IPS-15b (cell line): Measurements from ENCODE around the gene PROM1.
A peak's percentile ranks its signal among the peaks of the same experiment; 100 is the strongest.

Experiments
- H3K27me3 ChIP-seq: one replicate; pipeline ENCODE4 v1.6.1; 2013; ENCODE audit warnings: low read length; ENCODE audit not compliant: control insufficient read depth, insufficient read depth
- H3K36me3 ChIP-seq: one replicate; pipeline ENCODE4 v1.6.1; 2013; ENCODE audit warnings: low read length; ENCODE audit not compliant: control insufficient read depth, insufficient read depth
- H3K4me1 ChIP-seq: one replicate; pipeline ENCODE4 v1.6.1; 2013; ENCODE audit warnings: mild to moderate bottlenecking, low read length; ENCODE audit not compliant: control insufficient read depth, insufficient read depth
- H3K4me3 ChIP-seq: one replicate; pipeline ENCODE4 v1.5.1; 2013; ENCODE audit warnings: low read depth, low read length
- H3K9ac ChIP-seq: one replicate; pipeline ENCODE4 v1.6.1; 2013; ENCODE audit warnings: low read depth, mild to moderate bottlenecking, low read length
- H3K9me3 ChIP-seq: one replicate; pipeline ENCODE4 v1.6.1; 2013; ENCODE audit warnings: mild to moderate bottlenecking, low read length; ENCODE audit not compliant: control insufficient read depth, insufficient read depth

Gene PROM1

DNA sequence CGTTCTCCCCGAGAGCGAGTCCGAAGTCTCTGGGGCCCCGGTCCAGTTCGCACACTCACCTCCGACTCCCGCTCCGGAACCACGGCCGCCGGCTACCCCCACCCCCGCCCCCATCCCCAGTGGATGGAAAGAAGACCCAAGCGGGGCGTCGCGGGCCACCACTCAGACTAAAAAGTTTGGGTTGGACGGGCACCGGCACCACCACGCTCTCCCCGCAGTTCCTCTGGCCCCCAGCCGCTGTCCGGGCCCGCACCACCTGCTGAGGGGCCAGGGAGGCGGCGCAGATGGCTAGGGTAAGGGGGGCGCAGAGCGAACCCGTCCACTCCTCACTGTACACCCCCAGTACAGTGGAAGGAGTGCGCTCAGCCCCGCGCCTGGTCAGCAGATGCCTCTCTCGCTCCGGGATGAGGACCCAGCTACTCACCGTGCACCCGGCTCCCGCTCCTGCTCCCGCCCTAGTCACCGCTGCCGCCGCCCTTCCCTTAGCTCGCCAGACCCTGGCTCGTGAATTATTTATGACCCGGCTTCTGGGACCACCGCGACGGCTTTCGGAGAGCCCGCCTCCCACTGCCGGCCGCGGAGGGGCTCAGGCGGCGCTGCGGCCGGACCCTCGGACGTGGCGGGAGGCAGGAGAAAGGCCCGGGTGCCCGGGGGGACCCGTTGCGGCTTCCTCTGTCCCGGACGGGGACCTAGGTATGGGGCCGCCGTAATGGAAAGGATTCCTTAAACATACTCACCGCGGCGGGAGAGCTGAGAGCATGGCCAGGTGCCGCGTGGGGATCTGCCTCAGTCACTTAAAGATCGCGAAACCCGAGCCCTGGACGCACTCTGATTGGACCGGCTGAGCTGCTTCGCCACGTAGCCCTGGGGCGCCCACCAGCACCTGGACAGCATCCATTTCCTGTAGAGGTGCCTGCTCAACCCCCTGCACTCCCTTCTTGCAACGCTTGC is at the start of gene PROM1:
TSS of gene PROM1 (minus strand) at position 783 of the 951 bp plus-strand sequence. CDS start 8,117 bp downstream, outside the sequence.
- H3K4me1 ChIP-seq, result peaks cover 3% of the 10 kb centered on the region
- peaks cover 47% of the 10 kb centered on the region for H3K27me3 ChIP-seq
- H3K9ac ChIP-seq, result peak within 1 kb of the TSS; percentile 82
- no peaks in the 10 kb centered on the region for H3K9me3 ChIP-seq
- H3K36me3 ChIP-seq, result no peaks in the 10 kb centered on the region
- H3K4me3 ChIP-seq, result peak within 1 kb of the TSS; percentile 87

DNA sequence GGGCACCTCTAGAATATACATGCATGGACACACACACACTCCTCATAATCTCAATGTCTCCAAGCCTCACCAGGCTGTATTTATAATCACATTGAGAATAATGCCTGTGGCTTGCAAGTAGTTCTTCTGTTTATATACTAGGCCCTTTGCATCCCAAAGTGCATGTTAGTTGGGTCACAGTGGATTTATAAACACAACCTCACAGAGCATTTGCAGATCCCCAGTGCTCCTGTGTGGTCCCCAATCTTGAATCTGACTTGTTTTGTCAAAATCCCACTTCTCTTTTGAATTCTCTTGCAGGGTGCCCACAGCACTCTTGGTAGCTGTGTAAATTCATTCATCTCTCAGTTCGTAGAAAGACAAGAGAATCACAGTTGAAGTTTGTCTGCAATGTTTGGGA is 49.6 kb upstream of the PROM1 start:
- Histone ChIP-seq H3K4me1 (no peaks in the 10 kb centered on the region), H3K27me3 (no peaks in the 10 kb centered on the region), H3K4me3 (no peak overlapping the region), H3K9ac (no peak overlapping the region), H3K9me3 (no peaks in the 10 kb centered on the region), H3K36me3 (no peaks in the 10 kb centered on the region)

DNA sequence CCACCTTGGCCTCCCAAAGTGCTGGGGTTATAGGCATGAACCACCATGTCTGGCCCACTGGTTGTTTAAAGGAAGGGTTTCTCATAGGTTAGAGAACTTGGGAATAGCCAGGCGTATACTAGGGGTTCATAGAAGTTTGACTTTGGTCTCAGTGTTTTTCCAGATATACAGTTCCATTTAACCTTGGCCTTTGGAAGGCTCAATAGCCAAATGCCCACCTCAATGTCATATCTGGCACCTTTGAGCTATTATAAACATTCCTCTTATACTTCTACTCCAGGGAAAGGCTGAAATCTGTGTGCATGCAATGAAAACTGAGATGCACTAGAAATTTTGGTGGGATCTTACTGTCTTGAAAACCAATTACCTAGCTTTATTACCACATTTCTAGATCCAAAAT is 47.5 kb upstream of the PROM1 start:
- H3K4me1 ChIP-seq, result no peaks in the 10 kb centered on the region
- no peak overlapping the region for H3K4me3 ChIP-seq
- H3K9ac ChIP-seq, result no peak overlapping the region
- no peaks in the 10 kb centered on the region for H3K36me3 ChIP-seq
- no peaks in the 10 kb centered on the region for H3K27me3 ChIP-seq
- no peaks in the 10 kb centered on the region for H3K9me3 ChIP-seq

- no peak overlapping the region for H3K9ac ChIP-seq
- H3K4me3 ChIP-seq, result no peak overlapping the region
- H3K36me3 ChIP-seq, result no peaks in the 10 kb centered on the region
- no peaks in the 10 kb centered on the region for H3K9me3 ChIP-seq
- no peaks in the 10 kb centered on the region for H3K4me1 ChIP-seq
- H3K27me3 ChIP-seq, result no peaks in the 10 kb centered on the region
Observed at GRCh38 chr4:16129336-16129735, 45.5 kb upstream of the PROM1 start.

DNA sequence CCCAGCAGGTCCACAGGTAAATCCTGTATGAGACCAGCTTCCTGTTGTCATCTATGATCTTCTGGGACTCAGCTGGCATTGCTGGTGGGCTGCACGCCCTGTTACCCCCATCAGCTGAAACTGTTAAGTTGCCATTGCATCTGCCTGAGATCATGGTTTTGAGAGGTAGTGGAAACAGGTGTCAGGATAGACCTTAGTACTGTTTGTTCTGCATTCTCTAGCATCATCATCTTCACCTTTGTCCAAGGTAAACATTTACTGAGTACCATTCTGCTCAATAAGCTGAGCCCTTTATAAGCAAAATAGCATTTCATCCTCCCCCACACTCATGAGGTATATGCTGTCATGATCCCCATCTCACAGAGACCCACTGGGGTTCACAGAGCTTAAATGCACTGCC is 42.9 kb upstream of the PROM1 start:
- Histone ChIP-seq H3K9me3 (no peaks in the 10 kb centered on the region), H3K4me1 (no peaks in the 10 kb centered on the region), H3K9ac (no peak overlapping the region), H3K36me3 (no peaks in the 10 kb centered on the region), H3K4me3 (no peak overlapping the region), H3K27me3 (no peaks in the 10 kb centered on the region)

DNA sequence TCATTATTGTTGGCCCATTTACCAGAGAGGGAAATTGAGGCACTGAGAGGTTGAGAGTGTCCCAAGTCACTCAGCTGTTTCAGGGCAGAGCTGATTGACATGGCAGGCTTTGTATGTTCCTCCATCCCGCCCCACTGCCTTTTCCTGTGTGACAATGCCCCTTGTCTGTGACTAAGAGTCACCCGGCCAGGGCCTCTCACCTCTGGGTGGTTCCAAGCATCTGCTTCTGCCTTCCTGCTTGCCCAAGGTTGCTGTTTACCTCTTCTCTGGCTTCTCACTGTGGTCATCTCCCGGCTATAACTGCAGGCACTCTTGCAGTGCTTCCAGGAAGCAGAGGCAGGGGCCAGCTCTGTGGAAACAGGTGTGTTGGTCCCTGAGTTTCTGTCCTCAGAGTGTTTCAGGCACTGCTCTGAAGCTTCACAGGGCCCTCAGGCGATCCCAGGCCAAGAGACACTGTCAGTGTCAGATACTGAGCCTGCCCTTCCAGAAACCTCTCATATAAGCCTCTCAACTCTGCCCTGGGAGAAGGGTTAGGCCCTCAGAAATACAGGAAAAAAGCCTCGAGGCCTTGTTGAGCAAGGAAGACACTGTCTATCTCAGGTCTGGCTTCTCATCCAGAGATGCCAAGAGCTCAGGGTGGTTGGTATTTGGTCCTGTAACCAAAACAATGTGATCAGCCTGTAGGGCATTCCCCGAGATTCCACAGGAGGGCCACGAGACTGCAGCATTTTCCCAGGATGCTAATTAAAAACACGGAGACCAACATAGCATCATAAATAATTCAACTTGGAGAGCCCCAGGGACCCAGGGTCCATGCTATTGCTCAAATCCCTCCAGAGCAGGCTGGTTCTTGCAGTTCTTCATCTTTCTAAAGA is 42.0 kb upstream of the PROM1 start:
- no peak overlapping the region for H3K4me3 ChIP-seq
- no peaks in the 10 kb centered on the region for H3K36me3 ChIP-seq
- H3K4me1 ChIP-seq, result no peaks in the 10 kb centered on the region
- H3K27me3 ChIP-seq, result no peaks in the 10 kb centered on the region
- H3K9ac ChIP-seq, result no peak overlapping the region
- no peaks in the 10 kb centered on the region for H3K9me3 ChIP-seq

- no peaks in the 10 kb centered on the region for H3K36me3 ChIP-seq
- no peaks in the 10 kb centered on the region for H3K9me3 ChIP-seq
- H3K27me3 ChIP-seq, result no peaks in the 10 kb centered on the region
- no peaks in the 10 kb centered on the region for H3K4me1 ChIP-seq
- H3K4me3 ChIP-seq, result no peak overlapping the region
- no peak overlapping the region for H3K9ac ChIP-seq
Observed at GRCh38 chr4:16124232-16124631, 40.4 kb upstream of the PROM1 start.

- no peaks in the 10 kb centered on the region for H3K4me1 ChIP-seq
- no peak overlapping the region for H3K4me3 ChIP-seq
- no peaks in the 10 kb centered on the region for H3K9me3 ChIP-seq
- no peaks in the 10 kb centered on the region for H3K36me3 ChIP-seq
- no peaks in the 10 kb centered on the region for H3K27me3 ChIP-seq
- no peak overlapping the region for H3K9ac ChIP-seq
Observed at GRCh38 chr4:16123356-16124084, 39.7 kb upstream of the PROM1 start.

DNA sequence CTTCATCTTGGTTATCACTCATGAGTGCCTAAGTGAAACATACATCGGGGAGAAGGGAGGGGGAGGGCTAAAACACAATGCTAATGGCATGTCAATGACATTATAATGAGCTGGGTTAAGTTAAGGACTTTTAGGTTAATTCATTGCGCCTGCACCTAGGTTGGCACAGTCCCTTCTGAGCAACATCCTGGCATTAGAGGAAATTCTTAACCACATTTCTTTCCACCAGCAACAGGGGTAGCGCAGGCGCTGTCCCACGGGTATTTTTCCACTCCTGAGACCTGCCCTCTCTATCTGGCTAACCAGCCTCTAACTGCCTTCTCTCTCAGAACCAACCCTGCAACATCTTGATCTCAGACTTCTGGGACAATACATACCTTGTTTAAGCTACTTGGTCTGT is 39.0 kb upstream of the PROM1 start:
- no peaks in the 10 kb centered on the region for H3K4me1 ChIP-seq
- H3K9me3 ChIP-seq, result no peaks in the 10 kb centered on the region
- no peaks in the 10 kb centered on the region for H3K27me3 ChIP-seq
- no peak overlapping the region for H3K4me3 ChIP-seq
- no peaks in the 10 kb centered on the region for H3K36me3 ChIP-seq
- no peak overlapping the region for H3K9ac ChIP-seq

DNA sequence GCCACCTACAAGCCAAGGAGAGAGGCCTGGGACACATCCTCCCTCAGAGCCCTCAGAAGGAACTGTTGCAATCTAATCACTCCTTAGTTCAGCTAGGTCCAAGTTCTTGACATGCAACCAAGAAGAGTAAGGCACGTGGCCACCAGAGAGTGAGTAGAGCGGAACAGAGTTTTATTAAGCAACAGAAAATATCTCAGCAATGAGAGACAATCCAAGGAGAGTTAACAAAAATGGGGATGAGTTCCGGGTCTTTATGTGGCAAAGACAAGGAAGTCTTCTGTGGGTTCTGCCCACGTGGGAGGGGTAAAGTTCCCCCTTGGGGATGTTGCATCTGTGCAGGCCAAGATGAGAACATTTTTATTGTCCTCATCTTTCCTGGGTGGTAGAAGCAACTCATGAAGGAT is 38.5 kb upstream of the PROM1 start:
- Histone ChIP-seq H3K27me3 (no peaks in the 10 kb centered on the region), H3K4me1 (no peaks in the 10 kb centered on the region), H3K4me3 (no peak overlapping the region), H3K36me3 (no peaks in the 10 kb centered on the region), H3K9me3 (no peaks in the 10 kb centered on the region), H3K9ac (no peak overlapping the region)

- H3K9me3 ChIP-seq, result no peaks in the 10 kb centered on the region
- no peak overlapping the region for H3K4me3 ChIP-seq
- no peaks in the 10 kb centered on the region for H3K27me3 ChIP-seq
- no peak overlapping the region for H3K9ac ChIP-seq
- H3K36me3 ChIP-seq, result no peaks in the 10 kb centered on the region
- no peaks in the 10 kb centered on the region for H3K4me1 ChIP-seq
Observed at GRCh38 chr4:16120720-16121119, 36.9 kb upstream of the PROM1 start.
